ENCODE results near the gene HINT3.
A peak's percentile ranks its signal among the peaks of the same experiment; 100 is the strongest.
"Not testable (repeated sequence)": the region's sequence is repeated elsewhere in the genome, so short reads cannot be mapped to it uniquely, and the experiment has no call there.

HINT3 gene

DNA sequence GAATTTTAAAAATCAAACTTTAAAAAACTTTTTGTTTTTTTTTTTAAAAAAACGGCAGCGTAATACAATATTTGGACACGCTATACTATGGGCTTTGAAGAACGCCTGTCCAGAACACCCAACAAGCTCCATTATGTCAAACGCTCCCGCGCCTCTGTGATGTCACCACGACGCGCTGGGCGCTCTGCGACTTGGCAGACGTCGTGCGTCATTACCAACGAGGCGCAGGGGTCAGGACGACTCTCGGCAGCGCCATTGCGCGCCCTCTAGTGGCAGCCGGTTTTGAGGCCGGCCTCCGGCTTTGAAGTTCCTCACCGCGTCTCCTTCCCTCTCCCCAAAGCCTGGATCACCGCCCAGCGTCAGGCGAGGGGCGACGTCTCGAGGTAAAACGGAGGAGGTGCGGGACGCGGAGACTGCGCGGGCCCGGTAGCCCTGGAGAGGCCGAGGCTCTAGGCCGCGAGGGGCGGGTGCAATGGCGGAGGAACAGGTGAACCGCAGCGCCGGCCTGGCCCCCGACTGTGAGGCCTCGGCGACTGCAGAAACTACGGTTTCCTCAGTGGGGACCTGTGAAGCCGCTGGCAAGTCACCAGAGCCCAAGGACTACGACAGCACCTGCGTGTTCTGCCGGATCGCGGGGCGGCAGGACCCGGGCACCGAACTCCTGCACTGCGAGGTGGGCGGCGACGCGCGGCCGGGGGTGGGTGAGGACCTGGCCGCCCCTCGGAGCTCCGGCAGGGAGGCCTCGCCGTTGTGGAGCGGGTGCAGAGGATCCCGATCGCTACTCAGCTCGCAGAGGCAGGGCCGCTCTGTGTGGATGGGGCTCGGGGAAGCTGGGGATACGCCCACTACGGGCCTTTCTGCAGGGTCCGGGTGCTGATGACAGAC is at the start of gene HINT3:
Gene HINT3 (plus strand): TSS at position 265 of the 885 bp plus-strand sequence. CDS start 208 bp downstream, at position 473.
- peak; percentile 31 for FAIRE-seq

DNA sequence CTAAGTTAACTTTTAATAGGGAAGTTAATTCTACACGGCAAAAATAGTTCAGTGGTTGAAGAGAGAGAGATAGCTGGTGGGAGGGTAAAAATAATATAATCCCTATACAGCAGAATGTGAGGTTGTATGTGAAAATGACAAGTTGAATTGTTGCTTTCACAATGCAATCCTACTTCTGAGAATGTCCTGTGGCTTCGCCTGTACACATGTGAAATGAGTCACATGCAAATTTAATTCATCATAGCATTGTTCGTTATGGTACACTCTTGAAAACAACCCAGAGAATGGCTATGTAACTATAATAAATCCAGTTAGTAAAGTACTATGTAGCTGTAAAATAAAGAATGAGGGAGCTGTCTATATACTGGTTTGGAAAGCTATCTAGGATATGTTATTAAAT is 46.0 kb upstream of the HINT3 start:
- no peak for FAIRE-seq

DNA sequence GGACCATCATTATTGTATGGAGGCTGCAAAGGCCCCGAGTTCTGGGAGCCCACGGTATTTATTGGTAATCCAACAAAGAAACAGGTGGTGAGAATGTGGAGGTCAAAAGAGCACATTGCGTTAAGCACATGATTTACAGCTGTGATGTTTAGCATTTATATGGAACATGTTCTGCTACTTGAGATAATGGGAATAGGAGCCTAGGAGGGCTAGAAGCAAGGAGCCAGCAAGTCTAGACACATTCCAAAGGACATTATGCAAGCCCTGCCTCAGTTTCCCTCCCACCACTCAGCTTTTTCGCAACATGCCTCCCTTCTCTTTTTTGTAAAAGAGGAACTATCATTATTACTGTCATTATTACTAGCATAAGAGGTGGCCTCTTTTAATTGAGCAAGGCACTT is 45.5 kb upstream of the HINT3 start:
- not testable (repeated sequence) for FAIRE-seq

DNA sequence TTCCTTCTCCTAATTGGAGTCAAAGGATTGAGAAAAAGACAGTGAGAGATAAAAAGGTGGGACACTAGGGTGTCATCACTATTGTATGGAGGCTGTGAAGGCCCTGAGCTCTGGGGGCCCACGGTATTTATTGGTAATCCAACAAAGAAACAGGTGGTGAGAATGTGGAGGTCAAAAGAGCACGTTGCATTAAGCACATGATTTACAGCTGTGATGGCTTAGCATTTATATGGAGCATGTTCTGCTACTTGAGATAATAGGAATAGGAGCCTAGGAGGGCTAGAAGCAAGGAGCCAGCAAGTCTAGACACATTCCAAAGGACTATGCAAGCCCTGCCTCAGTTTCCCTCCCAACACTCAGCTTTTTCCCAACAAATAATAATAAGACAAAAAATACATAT is 44.1 kb upstream of the HINT3 start:
- not testable (repeated sequence) for FAIRE-seq

DNA sequence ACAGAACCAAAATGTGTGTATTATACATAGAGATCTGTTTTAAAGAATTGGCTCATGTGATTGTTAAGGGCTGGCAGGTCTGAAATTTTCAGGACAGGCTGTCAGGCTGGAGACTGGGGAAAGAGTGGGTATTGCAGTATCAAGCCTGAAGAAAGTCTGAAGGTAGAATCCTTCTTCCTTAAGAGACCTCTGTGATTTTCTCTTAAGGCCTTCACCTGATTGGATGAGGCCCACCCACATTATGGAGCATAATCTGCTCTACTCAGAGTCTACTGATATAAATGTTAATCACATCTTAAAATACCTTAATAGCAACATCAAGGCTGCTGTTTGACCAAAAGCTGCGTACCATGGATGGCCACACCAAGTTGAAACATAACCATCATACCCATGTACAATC is 43.4 kb upstream of the HINT3 start:
- no peak for FAIRE-seq

DNA sequence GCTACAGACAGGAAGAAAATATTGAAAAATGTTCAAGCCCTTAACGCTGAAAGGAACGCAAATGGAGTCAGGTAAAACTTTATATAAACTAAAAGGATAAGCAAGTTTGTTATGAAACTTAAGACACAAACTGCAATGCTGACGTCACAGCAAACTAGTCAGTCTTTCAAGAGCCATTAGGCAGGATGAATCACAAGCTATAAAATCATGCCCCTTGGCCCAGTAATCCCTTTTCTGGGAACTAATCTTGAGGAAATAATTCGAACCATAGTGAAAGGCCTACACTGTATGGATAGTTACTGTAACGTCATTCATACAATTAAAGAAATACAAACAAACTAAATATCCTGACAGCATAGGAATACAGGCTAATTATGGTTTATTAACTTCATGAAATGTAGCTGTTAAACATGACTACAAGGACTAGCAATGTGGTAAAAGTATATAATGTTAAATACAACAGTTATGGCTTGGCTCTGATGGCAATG is 42.7 kb upstream of the HINT3 start:
- peak; percentile 76 for FAIRE-seq

DNA sequence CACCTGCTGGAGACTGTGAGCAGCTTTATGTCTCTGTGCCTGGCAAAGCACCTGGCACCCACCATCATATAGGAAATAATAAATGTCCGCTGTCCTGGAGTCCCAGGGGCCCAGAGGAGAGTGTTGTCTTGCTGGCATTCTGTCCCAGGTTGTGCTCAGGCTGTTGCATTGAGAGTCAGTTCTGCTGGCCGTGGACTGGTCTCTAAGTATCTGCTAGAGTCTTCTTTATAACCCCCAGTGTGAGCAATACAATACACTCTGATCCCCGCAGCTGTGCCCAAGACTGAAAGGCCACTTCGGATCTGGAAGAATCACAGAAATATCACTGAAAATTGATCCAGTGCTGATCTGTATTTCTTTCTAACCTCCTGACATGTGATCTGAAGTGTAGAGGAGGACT is 38.3 kb upstream of the HINT3 start:
- no peak for FAIRE-seq

DNA sequence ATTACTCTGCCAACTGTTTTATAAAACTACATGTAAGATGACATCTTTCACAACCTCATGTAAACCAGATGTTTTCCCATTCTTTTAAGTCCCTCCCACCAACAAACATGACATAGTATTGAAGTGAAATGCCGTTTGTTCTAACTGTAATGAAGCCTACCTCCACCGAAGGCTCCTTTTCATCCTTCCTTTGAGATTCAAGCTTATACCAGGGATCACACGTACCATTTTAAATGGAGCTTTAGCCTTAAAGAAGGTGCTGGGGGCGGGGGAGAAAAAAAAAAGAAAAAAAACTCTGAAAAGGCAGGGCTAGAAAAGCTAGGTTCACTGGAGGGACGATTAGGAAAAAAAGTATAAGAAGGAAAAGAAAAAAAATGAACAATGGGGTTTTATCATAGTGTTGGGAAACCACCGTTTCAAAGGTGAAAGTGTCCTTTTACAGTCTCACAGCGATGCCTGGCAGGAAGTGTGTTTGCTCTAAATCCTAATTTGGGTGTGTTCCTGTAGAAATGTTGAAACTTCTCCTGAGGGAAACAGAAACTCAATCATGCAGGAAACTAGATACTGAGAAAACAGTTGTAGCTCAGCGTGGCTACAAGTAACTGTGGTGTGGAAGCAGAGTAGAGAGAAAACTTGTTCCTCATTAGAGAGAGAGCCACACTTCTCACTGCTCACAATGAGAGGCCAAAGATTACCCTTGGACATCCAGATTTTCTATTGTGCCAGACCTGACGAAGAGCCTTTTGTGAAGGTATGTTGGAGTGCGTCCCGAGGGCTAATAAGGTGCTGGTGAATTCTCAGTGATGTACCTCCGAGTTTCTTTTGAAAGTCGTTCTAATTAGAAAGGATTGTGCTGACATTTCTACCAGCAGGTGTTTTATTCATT is 37.6 kb upstream of the HINT3 start:
- peak; percentile 51 for FAIRE-seq

DNA sequence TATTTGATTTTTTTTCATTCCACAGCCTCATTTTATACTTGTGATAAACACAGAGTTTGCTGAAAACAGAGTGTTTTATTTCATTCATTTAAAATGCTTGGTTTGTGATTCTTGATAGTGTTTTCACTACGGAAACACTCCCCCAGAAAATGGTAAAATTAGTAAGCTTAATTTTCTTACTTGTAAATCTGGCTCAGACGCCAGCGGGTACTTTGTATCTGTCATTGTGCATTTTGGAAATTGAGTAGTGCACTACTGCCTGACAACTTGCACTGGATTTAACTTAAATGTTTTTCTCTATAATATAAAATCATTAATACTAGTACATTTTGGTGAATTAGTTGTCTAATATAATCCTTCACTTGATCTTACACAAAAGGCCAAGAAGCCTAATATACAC is 37.0 kb upstream of the HINT3 start:
- no peak for FAIRE-seq

DNA sequence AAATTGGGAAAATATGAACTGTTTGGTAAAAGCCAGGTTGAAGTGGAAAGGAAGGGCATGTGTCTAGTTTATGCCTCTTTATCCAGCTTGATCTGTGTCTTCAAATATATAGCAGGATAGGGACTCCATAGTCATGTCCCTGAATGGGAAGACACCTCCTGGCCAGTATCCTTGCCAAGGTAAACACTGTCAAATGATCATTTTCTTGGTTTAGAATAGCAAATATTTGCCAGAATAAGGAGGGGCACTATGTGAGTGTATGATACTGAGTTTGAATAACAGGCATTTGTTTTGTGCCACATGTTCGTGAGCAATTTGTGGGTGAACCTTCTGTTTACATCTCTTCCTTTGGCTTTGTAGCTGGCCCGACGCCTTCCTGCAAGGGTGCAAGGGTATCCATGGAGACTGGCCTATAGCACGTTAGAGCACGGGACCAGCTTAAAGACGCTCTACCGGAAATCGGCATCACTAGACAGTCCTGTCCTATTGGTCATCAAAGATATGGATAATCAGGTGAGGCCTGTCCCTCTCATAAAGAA is 34.2 kb upstream of the HINT3 start:
- FAIRE-seq, result no peak

DNA sequence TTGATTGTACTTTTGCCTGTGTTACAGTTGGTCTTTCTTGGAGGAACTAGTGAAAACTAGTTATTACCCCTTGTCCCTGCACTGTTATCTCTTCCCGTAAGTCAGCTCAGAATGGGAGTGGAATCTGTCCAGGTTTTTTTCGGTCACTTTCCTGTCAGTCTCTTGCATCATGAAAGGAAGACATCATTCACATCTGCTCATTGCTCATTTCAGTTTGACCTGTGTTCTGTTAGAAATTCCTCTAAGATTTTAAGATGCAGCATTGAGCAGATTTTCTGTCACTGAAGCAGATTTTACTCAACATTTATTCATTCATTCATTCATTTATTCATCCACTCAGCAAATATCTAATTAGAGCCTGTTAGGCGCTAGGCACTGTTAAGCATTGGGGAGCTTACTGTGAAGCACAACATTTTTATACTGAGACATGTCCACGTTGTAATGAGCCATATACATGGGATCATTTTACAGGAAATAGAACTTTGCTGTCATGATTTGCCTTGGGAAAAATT is 33.1 kb upstream of the HINT3 start:
- no peak for FAIRE-seq

DNA sequence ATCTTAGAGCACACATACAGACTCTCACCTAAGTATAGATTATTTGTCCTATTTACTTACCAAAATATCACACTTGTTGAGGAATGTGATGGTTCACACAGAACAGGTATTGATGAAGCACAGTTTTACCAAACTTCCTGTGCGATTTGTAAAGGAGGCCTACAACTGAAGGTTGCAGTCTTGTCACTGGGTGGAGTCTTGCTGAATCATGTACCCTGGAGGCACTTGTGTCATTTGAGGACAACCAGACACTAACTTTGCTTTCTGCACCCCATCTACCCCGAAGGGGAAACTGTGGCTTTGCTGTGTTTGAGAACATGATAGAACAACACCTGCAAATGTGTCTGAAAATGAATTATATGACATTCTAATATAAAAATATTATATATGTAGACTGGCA is 32.4 kb upstream of the HINT3 start:
- no peak for FAIRE-seq

DNA sequence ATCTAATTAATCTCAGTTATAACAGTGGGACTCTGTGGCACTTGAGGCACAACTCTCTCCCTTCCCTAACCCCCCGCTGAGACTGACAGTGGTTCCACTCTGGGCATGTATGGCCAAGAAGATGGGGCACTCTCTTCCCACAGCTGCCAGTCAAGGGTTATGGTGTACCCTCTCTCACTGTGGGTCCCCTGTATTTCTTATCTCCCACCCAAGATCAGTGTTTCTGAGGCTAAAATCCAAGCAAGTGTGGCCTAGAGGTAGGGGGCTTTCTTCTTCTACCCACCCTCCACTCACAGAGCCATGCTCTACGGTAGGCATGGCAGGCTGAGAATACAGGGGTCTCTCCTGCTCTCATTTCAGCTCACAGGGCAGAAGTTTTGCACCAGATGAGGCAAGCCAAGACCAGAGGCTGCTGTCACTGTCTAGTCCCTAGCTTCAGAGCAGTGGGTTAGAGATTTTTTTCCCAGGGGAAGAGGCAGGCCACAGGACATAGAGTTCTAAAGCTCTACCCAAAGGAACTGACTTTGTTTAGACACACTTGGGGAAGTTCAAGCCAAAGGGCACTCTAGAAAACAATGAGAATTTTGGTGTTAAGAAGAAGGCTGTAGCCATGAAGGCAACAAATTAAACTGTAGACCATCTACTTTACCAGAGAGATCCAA is 31.7 kb upstream of the HINT3 start:
- FAIRE-seq, result no peak

DNA sequence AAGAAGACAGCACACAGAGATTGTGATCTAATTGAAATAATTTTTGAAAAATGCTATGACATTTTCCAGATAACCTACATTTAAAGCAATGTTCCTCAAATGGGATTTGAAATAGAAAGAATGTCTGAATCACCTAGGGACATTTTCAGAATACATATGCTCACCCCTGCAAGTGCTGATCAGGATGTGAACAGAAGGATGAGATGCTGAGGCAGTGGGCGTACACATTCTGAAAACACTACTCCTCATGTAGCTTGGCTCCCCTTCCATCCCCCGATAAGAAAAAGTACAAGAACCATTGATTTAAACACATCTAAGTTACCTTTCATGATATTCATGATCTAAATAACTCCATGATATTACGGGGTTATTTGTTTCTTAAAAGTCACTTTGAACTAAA is 29.9 kb upstream of the HINT3 start:
- FAIRE-seq, result no peak

DNA sequence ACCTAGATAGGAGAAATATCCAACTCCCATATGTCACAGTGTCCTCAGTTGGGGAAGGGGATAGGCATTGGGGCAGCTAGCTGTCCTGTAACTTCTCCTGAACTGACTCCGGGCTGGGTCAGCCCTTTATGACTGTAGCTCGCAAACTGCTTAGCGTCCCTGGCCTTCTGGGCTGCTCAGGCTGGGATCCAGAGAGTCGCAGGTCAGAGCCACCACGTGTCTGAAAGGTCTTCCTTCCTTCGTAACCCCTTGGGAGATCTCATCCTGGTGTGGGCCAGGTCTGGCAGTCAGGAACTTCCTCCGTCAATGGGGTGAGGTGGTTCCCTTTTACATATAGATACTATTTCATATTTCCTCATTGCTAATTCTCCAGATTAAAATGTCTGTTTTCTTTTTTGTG is 28.8 kb upstream of the HINT3 start:
- FAIRE-seq, result no peak

DNA sequence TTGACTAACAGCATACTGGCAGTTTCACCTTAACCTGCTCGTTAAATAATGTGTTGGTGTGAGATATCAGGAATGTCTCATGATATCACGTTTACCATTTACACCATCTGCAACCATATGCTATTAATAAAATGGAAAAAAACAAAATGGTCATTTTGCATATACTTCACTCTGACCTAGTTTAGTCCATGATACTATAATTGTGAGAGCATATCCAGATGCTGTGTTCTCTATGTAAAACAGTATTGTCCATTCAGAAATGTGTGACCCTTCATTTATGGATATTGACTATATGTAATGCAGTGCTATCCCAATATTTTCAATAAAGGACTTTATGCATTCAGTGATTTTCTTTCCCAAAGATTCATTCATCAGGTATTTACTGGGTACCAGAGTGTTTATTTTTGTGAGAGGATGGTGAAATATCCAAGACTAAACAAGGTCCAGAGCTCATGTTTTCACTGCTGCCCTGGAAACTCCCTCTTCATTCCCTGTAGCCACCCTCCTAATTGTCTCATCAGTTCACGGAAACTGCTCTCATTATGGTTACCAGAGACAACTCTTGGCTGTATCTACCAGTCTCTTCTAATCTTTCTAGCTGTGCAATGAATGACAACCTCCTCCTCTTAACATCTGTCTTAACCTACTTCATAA is 25.7 kb upstream of the HINT3 start:
- FAIRE-seq, result no peak

DNA sequence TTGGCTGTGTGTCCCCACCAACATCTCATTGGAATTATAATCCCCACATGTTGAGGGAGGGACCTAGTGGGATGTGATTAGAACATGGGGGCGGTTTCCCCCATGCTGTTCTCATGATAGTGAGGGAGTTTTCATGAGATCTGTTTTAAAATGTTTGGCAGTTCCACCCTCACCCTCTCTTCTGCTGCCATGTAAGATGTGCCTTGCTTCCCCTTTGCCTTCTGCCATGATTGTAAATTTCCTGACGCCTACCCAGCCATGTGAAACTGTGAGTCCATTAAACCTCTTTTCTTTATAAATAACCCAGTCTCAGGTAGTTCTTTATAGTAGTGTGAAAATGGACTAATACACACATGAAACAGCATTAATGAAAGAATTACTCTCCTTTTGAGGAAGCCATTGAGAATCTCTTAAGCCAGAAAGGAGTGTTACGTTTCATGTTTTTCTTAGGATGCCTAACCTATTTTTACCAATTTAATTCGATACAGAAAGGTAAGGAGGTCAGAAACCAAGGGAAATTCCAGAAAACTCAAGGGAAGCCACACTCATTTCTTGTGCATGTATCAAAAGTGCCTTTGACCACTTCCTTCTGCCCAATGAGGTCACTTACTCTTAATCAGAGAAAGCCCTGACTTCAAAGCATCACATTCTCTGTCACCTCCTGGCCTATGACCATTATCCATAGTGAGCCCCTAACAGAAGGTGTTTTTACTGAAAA is 24.7 kb upstream of the HINT3 start:
- FAIRE-seq, result no peak

DNA sequence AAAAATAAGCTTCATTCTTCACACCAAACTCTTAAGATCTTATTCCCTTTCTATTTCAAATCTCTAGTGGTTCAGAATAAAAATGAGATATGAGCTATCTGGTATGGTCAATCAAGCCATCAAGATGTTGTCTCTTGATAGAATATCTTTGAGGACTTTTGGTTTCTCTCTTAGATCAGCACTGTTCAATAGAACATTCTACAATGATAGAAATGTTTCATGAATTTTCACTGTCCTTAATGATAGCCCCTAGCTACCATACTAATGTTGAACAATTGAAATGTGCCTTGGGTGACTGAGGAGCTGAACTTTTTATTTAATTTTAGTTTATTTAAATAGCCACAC is 24.1 kb upstream of the HINT3 start:
- FAIRE-seq, result no peak

DNA sequence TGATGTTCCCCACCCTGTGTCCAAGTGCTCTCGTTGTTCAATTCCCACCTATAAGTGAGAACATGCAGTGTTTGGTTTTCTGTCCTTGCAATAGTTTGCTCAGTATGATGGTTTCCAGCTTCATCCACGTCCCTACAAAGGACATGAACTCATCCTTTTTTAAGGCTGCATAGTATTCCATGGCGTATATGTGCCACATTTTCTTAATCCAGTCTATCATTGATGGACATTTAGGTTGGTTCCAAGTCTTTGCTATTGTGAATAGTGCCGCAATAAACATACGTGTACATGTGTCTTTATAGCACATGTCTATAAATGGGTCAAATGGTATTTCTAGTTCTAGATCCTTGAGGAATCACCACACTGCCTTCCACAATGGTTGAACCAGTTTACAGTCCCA is 21.1 kb upstream of the HINT3 start:
- FAIRE-seq, result not testable (repeated sequence)

DNA sequence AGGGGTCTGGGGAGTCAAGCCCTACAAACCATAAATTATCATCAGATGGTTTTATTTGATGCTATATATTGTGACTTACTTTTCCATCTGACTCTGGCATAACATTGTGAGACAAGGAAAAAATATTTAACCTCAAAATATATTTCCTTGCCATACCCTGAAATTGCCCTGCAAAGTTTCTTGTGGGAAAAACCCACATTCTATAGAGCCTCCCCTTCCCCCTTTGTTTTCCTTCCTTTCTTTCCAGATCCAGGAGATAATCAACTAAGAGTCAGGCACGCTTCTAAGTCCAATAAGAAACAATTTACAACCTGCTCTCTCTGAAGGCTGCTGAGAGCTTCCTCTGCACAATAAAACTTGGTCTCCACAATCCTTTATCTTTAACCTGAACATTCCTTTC is 17.5 kb upstream of the HINT3 start:
- FAIRE-seq, result no peak

DNA sequence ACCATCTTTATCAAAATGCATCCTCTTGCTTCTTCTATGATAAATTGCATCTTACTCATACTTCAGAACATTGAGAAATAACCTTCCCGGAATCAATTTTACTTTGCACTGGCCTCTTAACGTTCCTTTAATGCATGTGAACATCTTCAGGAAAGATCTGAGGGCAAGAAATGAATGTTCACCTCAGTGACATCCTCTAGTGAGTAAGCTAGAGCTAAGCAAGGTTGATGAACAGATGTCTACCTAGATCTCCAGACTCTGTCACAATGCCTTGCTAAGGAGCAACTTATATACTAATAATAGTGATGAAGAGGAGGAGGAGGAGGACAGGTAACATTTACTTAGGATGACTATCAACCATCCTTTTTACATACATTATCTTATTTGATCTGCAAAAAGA is 16.8 kb upstream of the HINT3 start:
- no peak for FAIRE-seq

Data from colon (tissue), 2 donors.